IMR-90 (cell line): ENCODE data around the gene CLDN9.

Source experiments
- BHLHE40 ChIP-seq: fragments of 150-350 bp; IDR thresholded peaks from 2 replicates; pipeline ENCODE4 v1.6.1; 2016; ENCODE audit warnings: mild to moderate bottlenecking, low read depth, low read length
- CEBPB ChIP-seq: IDR thresholded peaks from 2 replicates; pipeline ENCODE4 v1.6.1; 2012; ENCODE audit warnings: low read depth, low read length, improper control_type of control experiment
- FOS ChIP-seq: fragments of 150-350 bp; IDR thresholded peaks from 2 replicates; pipeline ENCODE4 v1.6.1; 2016; ENCODE audit warnings: low read depth, low read length
- MXI1 ChIP-seq: IDR thresholded peaks from 2 replicates; pipeline ENCODE4 v1.6.1; 2012; ENCODE audit warnings: low read depth, mild to moderate bottlenecking, low read length, moderate library complexity, borderline replicate concordance
- POLR2A ChIP-seq: IDR thresholded peaks from 2 replicates; pipeline ENCODE4 v1.6.1; 2012; ENCODE audit warnings: mild to moderate bottlenecking, low read depth, low read length
- RAD21 ChIP-seq: IDR thresholded peaks from 2 replicates; pipeline ENCODE4 v1.6.1; 2012; ENCODE audit warnings: low read length, improper control_type of control experiment
- RCOR1 ChIP-seq: IDR thresholded peaks from 2 replicates; pipeline ENCODE4 v1.6.1; 2012; ENCODE audit warnings: mild to moderate bottlenecking, low read length, improper control_type of control experiment; ENCODE audit not compliant: insufficient replicate concordance
- TF ChIP-seq, protein P1 (sequence below): conservative IDR thresholded peaks from 2 replicates; pipeline ENCODE4 v1.5.1; 2012; ENCODE audit warnings: mild to moderate bottlenecking, low read depth, low read length, improper control_type of control experiment
- TF ChIP-seq, protein P2 (sequence below): fragments of 150-350 bp; IDR thresholded peaks from 2 replicates; pipeline ENCODE4 v1.6.1; 2017; ENCODE audit warnings: mild to moderate bottlenecking, antibody characterized with exemption, low read length, low read depth

GRCh38 chr16:3003582-3004270, 9.0 kb upstream of the CLDN9 start:
- TF ChIP-seq BHLHE40 (no peak), MXI1 (no peak), CEBPB (no peak), RAD21 (peak; percentile 56), POLR2A (no peak), RCOR1 (peak; percentile 37), FOS (peak; percentile 75; the same call in 1 of the 2 replicates)
- TF ChIP-seq, protein P1, sequence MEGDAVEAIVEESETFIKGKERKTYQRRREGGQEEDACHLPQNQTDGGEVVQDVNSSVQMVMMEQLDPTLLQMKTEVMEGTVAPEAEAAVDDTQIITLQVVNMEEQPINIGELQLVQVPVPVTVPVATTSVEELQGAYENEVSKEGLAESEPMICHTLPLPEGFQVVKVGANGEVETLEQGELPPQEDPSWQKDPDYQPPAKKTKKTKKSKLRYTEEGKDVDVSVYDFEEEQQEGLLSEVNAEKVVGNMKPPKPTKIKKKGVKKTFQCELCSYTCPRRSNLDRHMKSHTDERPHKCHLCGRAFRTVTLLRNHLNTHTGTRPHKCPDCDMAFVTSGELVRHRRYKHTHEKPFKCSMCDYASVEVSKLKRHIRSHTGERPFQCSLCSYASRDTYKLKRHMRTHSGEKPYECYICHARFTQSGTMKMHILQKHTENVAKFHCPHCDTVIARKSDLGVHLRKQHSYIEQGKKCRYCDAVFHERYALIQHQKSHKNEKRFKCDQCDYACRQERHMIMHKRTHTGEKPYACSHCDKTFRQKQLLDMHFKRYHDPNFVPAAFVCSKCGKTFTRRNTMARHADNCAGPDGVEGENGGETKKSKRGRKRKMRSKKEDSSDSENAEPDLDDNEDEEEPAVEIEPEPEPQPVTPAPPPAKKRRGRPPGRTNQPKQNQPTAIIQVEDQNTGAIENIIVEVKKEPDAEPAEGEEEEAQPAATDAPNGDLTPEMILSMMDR = peak; percentile 54
- TF ChIP-seq, protein P2, sequence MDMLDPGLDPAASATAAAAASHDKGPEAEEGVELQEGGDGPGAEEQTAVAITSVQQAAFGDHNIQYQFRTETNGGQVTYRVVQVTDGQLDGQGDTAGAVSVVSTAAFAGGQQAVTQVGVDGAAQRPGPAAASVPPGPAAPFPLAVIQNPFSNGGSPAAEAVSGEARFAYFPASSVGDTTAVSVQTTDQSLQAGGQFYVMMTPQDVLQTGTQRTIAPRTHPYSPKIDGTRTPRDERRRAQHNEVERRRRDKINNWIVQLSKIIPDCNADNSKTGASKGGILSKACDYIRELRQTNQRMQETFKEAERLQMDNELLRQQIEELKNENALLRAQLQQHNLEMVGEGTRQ = peak; percentile 51
